NCI-H69 (cell line): ENCODE data around the gene AKAP6.

ENCODE experiments used
- DNase-seq: peaks from one replicate; lab custom pipeline; 2025; lab: John Stamatoyannopoulos, UW

The AKAP6 gene

DNA sequence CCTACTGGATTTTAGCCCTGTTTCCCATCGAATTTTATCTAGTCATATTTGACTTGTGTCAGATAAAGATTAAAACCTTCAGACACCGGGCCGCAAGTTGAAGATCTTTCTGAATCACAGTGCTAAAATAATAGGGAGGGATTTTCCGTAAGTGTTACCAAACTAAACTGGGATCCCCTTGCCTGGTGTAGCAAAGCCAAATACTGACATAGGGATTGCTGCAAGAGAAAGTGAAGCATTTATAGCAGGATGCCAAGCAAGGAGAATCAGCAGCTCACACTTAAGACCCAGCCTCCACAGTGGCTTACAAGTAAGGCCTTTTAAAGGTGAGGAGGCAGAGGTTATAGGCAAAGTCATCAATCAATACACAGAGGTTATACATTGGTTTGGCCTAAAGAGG, 147.4 kb downstream of the AKAP6 start:
- DNase-seq: no peak

GRCh38 chr14:32477396-32477795, 148.3 kb downstream of the AKAP6 start:
- DNase-seq: no peak

DNA sequence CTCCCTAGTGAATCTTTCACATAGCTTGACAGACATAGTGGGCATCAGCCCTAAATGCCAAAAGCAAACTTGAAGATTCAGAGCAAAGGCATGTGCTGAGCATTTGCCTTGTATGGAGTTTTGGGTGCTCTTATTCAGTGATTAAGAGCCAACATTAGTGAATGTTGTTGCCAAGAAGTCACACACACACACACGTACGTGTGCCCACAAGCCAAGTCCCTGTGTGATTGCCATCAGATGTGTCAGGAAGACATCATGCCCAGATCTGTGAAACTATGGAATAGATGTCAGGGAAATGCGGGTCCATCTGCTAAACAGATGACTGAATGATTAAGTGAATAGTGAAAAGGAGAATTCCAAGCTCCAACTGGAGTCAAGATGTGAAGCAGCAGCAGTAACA, 149.0 kb downstream of the AKAP6 start:
- no peak for DNase-seq

- no peak for DNase-seq
Observed at GRCh38 chr14:32480337-32480736, 151.2 kb downstream of the AKAP6 start.

- DNase-seq: no peak
Observed at GRCh38 chr14:32481707-32482106, 152.6 kb downstream of the AKAP6 start.

DNA sequence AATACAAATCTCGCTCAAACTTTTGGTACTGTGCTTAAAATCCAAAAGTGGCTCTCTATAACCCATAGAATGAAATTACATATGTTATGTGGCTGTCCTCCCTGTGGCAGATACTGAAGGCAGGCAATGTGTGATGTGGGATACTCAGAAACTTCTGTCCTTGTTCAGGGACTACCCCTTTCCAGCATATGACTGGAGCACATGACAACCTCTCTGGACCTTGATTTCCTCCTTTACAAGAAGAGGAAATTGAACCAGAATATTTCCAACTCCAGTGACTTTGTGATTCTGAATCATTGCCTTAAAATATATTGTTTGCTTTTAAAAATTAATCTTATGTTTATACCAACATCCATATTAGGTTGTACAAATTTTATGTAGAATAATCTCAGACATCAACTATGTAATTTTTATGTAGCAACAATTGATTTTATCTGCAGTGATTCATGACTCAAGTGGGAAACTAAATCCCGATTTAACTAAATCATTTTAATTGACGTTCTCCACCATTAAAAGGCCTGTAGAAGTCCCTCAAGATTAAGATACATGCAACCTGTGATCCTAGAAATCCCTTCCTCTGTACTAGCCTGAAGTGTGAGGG, 162.4 kb downstream of the AKAP6 start:
- DNase-seq: no peak

- DNase-seq: no peak
Observed at GRCh38 chr14:32492457-32492856, 163.4 kb downstream of the AKAP6 start.

GRCh38 chr14:32494609-32495434, 165.7 kb downstream of the AKAP6 start:
- DNase-seq: no peak

DNA sequence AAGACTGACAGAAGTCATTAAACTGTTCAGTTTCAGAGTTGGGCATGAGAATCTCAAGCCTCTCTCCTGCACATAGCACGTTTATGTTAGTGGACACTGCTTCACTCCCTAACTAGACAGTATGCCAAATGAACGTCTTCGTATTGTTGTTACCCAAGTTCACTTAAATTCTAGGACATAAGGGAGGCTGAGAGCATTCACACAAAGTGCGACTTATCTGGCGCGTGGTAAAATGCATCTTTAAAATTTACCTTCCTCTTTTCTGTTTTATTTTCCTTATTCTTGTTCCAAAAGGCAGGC, 166.3 kb downstream of the AKAP6 start:
- DNase-seq: no peak

DNA sequence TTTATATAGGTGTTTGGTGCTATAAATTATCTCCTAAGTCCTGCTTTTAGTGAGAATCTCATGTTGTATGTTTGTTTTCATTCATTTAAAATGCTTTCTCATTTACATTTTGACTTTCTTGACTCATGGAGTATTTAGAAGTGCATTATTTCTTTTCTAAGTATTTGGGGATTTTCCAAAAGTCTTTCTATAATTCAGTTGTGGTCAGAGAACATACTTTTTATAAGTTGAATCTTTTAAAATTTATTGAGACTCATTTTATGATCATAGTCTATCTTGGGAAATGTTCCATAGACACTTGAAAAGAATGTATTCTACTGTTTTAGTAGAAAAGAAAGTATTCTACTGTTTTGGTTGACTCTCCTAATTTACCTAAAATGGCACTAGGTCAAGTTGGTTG, 168.2 kb downstream of the AKAP6 start:
- no peak for DNase-seq

- peak; percentile 74 for DNase-seq
Observed at GRCh38 chr14:32507029-32507984, 178.2 kb downstream of the AKAP6 start.

DNA sequence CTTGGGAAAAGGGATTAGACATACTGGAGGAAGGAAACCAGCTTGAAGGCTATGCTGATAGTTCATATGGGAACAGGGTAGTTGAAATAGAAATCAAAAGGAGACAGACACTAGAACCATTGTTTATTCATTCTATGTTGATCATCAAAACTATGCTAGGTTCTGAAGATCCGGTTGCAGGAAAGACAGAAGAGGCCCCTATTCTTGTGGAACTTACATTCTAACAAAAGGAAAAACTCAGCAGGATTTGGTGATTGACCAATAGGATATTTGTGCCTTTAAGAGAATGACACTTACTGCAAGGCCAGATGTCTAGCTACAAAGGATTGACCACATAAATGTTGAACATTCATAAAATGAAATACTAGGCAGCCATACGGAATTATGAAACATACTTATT, 179.2 kb downstream of the AKAP6 start:
- peak; percentile 29 for DNase-seq

DNA sequence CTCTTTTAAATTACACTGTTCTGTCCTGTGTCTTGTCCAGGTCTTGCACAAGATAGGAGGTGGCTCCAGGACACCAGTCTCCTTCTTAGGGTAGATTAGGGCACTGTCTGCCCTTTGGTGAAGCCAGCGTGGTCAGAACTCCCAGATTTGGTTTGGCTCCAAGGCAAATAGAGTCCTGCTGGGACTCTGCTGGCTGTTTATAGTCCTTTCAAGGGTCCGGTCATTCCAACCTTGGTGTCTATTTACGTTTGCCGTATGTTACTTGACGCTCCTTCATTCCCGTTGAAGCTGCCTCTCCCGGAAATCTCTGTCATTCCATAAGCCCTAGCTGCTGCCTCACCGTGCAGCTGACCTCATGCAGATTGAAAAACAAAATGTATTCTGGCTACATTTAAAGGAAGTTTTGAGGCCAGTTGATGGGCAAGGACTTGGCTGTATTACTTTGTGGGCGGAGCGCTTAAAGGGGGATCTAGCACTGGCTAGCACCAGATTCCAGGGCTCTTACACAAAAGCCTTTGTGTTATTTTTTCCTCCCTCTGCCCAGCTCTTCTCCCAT, 180.6 kb downstream of the AKAP6 start:
- DNase-seq: peak; percentile 85

GRCh38 chr14:32510815-32511214, 181.7 kb downstream of the AKAP6 start:
- DNase-seq: no peak

GRCh38 chr14:32512348-32512747, 183.2 kb downstream of the AKAP6 start:
- no peak for DNase-seq

- DNase-seq: no peak
Observed at GRCh38 chr14:32512813-32513212, 183.7 kb downstream of the AKAP6 start.

GRCh38 chr14:32513571-32514009, 184.5 kb downstream of the AKAP6 start:
- peak; percentile 19 for DNase-seq

GRCh38 chr14:32514236-32514635, 185.1 kb downstream of the AKAP6 start:
- no peak for DNase-seq

- no peak for DNase-seq
Observed at GRCh38 chr14:32514681-32515080, 185.6 kb downstream of the AKAP6 start.

DNA sequence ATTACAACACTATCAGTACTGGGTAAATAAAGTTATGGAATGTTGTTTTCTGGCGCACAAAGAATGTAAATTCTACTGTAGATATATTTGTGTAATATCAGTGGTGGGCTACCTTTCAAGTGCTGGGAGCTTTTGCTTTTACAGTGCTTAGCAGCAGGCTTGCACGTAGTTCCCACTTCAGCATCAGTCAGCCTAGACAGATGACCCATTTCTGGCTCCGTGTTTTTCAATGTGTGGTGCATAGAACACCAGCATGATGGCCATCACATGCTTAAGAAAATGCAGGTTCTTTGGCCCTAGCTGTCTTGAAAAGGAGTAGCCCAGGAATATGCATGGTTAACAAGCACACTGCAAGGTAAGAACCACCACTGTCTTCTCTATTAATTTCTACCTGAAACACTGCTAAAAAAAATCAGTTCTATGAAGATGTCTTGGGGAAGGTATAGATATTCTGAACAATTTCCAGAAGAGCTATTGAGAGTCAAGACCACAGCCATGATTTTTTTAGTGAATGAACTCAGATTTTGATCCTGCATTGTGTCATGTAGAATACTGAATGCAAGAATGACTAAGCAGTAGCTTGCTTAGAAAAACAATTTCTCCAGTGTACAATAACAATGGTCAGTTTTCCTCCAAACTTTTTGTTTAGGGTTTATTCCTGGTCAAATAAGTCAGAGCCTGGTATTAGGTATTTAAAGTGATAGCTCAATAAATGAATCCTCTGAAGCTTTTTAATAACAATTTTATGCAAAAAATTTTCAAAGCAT, 195.7 kb downstream of the AKAP6 start:
- DNase-seq: no peak

- DNase-seq: no peak
Observed at GRCh38 chr14:32525591-32525990, 196.5 kb downstream of the AKAP6 start.

DNA sequence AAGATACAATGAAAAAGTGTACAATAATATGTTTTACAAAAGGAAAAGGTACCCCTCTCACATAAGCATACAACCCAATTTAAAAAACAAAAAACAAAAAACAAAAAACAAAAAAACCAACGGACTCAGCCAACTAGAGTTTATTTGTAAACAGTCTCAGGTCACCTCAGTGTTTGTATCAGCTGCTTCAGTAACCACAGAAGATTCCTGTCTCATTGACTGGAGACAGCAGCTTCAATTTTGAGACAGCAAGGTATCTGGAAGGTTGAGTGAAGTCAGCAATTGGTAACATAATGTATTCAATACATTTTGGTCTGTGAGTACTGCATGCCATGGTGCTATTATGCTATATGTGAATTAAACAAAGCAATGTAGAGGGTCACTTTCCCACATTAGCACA, 201.7 kb downstream of the AKAP6 start:
- no peak for DNase-seq
